WTC11 (cell line): ENCODE results near the gene WDR48. TPM values are rescaled to one million over a fixed set of nuclear protein-coding genes. Genes with fewer than 3 reads are reported as not detected.

Experiments
- ATAC-seq: fragments of 200-7000 bp; cut with Tn5 transposase; 2 replicates; pipeline ENCODE4 v1.10.0; 2021; ENCODE audit warnings: mild to moderate bottlenecking, moderate library complexity
- CTCF ChIA-PET: fragments of 300-600 bp; sonication (Branson Sonifier 250); formaldehyde crosslinking; loops from one replicate; lab custom pipeline; 2021; ENCODE audit warnings: antibody characterized with exemption; lab: Charles Lee
- POLR2A ChIA-PET: fragments of 350-600 bp; sonication (Branson Sonifier 250); formaldehyde crosslinking; loops from one replicate; lab custom pipeline; 2021; ENCODE audit warnings: antibody characterized with exemption; lab: Charles Lee
- DNase-seq: peaks from one replicate; pipeline ENCODE4 v3.0.0; 2021; ENCODE audit warnings: low spot score
- H3K27ac Mint-ChIP-seq: 2 replicates; pipeline ENCODE4 v1.8.0; 2021; ENCODE audit warnings: mixed read lengths
- H3K27me3 Mint-ChIP-seq: 2 replicates; pipeline ENCODE4 v1.8.0; 2021; ENCODE audit warnings: low read depth, mild to moderate bottlenecking, moderate library complexity, mixed read lengths
- H3K36me3 Mint-ChIP-seq: 2 replicates; pipeline ENCODE4 v1.8.0; 2021; ENCODE audit warnings: mixed read lengths
- H3K4me1 Mint-ChIP-seq: 2 replicates; pipeline ENCODE4 v1.8.0; 2022; ENCODE audit warnings: mixed read lengths
- H3K4me3 Mint-ChIP-seq: 2 replicates; pipeline ENCODE4 v1.8.0; 2021; ENCODE audit warnings: mild to moderate bottlenecking, moderate library complexity, mixed read lengths
- H3K9me3 Mint-ChIP-seq: 2 replicates; pipeline ENCODE4 v1.8.0; 2021; ENCODE audit warnings: mixed read lengths
- ATF2 ChIP-seq: sonication (generic); formaldehyde crosslinking; IDR thresholded peaks from 2 replicates; pipeline ENCODE4 v1.8.1; 2022; ENCODE audit warnings: low read depth, missing genetic modification reagents, borderline replicate concordance
- CBFB ChIP-seq: sonication (generic); formaldehyde crosslinking; IDR thresholded peaks from 2 replicates; pipeline ENCODE4 v1.8.1; 2022; ENCODE audit warnings: mild to moderate bottlenecking, low read depth, missing genetic modification reagents
- CREM ChIP-seq: sonication (generic); formaldehyde crosslinking; IDR thresholded peaks from 2 replicates; pipeline ENCODE4 v1.8.1; 2022; ENCODE audit warnings: mild to moderate bottlenecking, missing genetic modification reagents, moderate library complexity
- CTCF ChIP-seq: fragments of 200-600 bp; IDR thresholded peaks from 2 replicates; pipeline ENCODE4 v1.8.0; 2022; ENCODE audit warnings: antibody characterized with exemption
- FOXK1 ChIP-seq: sonication (generic); formaldehyde crosslinking; IDR thresholded peaks from 2 replicates; pipeline ENCODE4 v1.8.0; 2022; ENCODE audit warnings: mild to moderate bottlenecking, moderate library complexity, missing genetic modification reagents
- FOXP4 ChIP-seq: sonication (generic); formaldehyde crosslinking; IDR thresholded peaks from 2 replicates; pipeline ENCODE4 v1.8.0; 2022; ENCODE audit warnings: mild to moderate bottlenecking, missing genetic modification reagents
- HMGA2 ChIP-seq: fragments of 250-450 bp; sonication (Bioruptor Pico); IDR thresholded peaks from 2 replicates; pipeline ENCODE4 v1.4.0; 2021; ENCODE audit warnings: mild to moderate bottlenecking, moderate library complexity
- HMGXB4 ChIP-seq: sonication (generic); formaldehyde crosslinking; IDR thresholded peaks from 2 replicates; pipeline ENCODE4 v1.8.1; 2023; ENCODE audit warnings: mild to moderate bottlenecking, moderate library complexity, missing genetic modification reagents
- KAT7 ChIP-seq: sonication (generic); formaldehyde crosslinking; IDR thresholded peaks from 2 replicates; pipeline ENCODE4 v1.8.1; 2023; ENCODE audit warnings: missing genetic modification reagents, mild to moderate bottlenecking, borderline replicate concordance
- MAX ChIP-seq: sonication (generic); formaldehyde crosslinking; IDR thresholded peaks from 2 replicates; pipeline ENCODE4 v1.8.0; 2022; ENCODE audit warnings: mild to moderate bottlenecking, missing genetic modification reagents
- NFYB ChIP-seq: sonication (generic); formaldehyde crosslinking; conservative IDR thresholded peaks from 2 replicates; pipeline ENCODE4 v1.8.0; 2022; ENCODE audit warnings: low read depth, missing genetic modification reagents
- PREB ChIP-seq: sonication (generic); formaldehyde crosslinking; IDR thresholded peaks from 2 replicates; pipeline ENCODE4 v1.8.1; 2022; ENCODE audit warnings: mild to moderate bottlenecking, missing genetic modification reagents, moderate library complexity, borderline replicate concordance
- RELA ChIP-seq: sonication (generic); formaldehyde crosslinking; IDR thresholded peaks from 2 replicates; pipeline ENCODE4 v1.8.1; 2022; ENCODE audit warnings: missing genetic modification reagents, mild to moderate bottlenecking, borderline replicate concordance
- SMAD4 ChIP-seq: sonication (generic); formaldehyde crosslinking; IDR thresholded peaks from 2 replicates; pipeline ENCODE4 v1.8.0; 2022; ENCODE audit warnings: mild to moderate bottlenecking, missing genetic modification reagents
- SOX15 ChIP-seq: fragments of 250-450 bp; sonication (Bioruptor Pico); IDR thresholded peaks from 2 replicates; pipeline ENCODE4 v1.9.0; 2021; ENCODE audit warnings: mild to moderate bottlenecking
- SP1 ChIP-seq: sonication (generic); formaldehyde crosslinking; conservative IDR thresholded peaks from 2 replicates; pipeline ENCODE4 v1.8.1; 2022; ENCODE audit warnings: missing genetic modification reagents
- USF1 ChIP-seq: sonication (generic); formaldehyde crosslinking; IDR thresholded peaks from 2 replicates; pipeline ENCODE4 v1.8.0; 2022; ENCODE audit warnings: mild to moderate bottlenecking, missing genetic modification reagents
- ZNF138 ChIP-seq: sonication (generic); formaldehyde crosslinking; conservative IDR thresholded peaks from 2 replicates; pipeline ENCODE4 v1.8.1; 2022; ENCODE audit warnings: mild to moderate bottlenecking, moderate library complexity, missing genetic modification reagents
- ZNF263 ChIP-seq: sonication (generic); formaldehyde crosslinking; IDR thresholded peaks from 2 replicates; pipeline ENCODE4 v1.8.1; 2022; ENCODE audit warnings: low read depth, mild to moderate bottlenecking, moderate library complexity, missing genetic modification reagents
- ZNF423 ChIP-seq: fragments of 250-450 bp; sonication (Bioruptor Pico); IDR thresholded peaks from 2 replicates; pipeline ENCODE4 v2.1.2; 2022; ENCODE audit warnings: mild to moderate bottlenecking, moderate library complexity
- ZNF671 ChIP-seq: fragments of 250-450 bp; sonication (Bioruptor Pico); IDR thresholded peaks from 2 replicates; pipeline ENCODE4 v1.8.0; 2021; ENCODE audit warnings: mild to moderate bottlenecking
- total RNA-seq: library from RNA; stranded (reverse); gene quantifications from 3 replicates; pipeline ENCODE4 v1.2.3, GENCODE V29; 2021
- TF ChIP-seq, protein P1 (sequence below): sonication (generic); formaldehyde crosslinking; IDR thresholded peaks from 2 replicates; pipeline ENCODE4 v1.8.1; 2023; ENCODE audit warnings: mild to moderate bottlenecking, missing genetic modification reagents, moderate library complexity

Gene WDR48
- total RNA-seq, 1 experiment from 2014 or later, result 40.9 TPM

DNA sequence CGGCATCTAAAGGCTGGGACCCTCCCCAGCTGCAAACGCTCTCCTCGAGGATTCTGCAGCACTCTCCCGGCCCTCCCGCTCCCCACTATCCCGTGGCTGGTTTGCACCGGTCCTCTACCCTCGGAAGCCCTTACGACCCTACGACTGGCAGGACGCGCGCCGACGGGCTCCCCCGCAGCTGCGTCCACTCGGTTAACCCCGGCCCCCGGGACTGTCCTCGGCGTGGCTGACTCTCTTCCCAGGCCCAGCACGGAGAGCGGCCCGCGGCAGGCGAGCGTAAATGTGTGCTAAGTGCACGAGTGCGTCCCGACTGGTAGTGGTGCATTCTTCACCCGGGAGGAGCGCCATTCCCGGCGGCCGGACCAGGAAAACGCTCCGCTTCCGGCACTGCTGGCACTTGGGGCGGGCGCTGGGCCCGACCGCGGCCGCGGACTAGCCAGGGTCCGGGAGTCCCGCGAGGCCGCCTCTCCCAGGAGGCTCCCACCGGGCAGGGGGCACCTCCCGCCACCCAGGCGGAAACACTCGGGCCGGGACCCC lies 55.1 kb downstream of the WDR48 start:
- H3K36me3 Mint-ChIP-seq, result no peaks in the 10 kb centered on the region
- ChIA-PET POLR2A (interaction anchor here (0.6 to 1.2 kb wide), 2 partner anchors 50 to 71 kb away, joined by 3 read pairs; no protein-coding TSS in a partner anchor), CTCF (interaction anchor here (1.0 to 3.0 kb wide), 9 partner anchors 18 to 271 kb away, joined by 3 to 44 read pairs (median 5); partner anchors contain the start of gene XIRP1)
- H3K4me1 Mint-ChIP-seq, result peaks cover 23% of the 10 kb centered on the region
- ATAC-seq (peak; percentile 28), DNase-seq (peak; percentile 49)
- H3K27ac Mint-ChIP-seq, result no peak overlapping the region
- 0 out of 2 replicates have a peak, but pooled peaks have one; percentile 19 for TF ChIP-seq KAT7
- no peak for TF ChIP-seq MAX
- no peak for TF ChIP-seq CBFB
- 0 out of 2 replicates have a peak, but pooled peaks have one; percentile 39 for TF ChIP-seq PREB (CRISPR knock-in tag)
- TF ChIP-seq ZNF263 (CRISPR knock-in tag), result no peak
- TF ChIP-seq, protein P1, sequence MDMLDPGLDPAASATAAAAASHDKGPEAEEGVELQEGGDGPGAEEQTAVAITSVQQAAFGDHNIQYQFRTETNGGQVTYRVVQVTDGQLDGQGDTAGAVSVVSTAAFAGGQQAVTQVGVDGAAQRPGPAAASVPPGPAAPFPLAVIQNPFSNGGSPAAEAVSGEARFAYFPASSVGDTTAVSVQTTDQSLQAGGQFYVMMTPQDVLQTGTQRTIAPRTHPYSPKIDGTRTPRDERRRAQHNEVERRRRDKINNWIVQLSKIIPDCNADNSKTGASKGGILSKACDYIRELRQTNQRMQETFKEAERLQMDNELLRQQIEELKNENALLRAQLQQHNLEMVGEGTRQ (CRISPR knock-in tag), result no peak
- no peak for TF ChIP-seq CTCF
- TF ChIP-seq HMGA2 (CRISPR knock-in tag), result no peak
- peaks cover 16% of the 10 kb centered on the region for H3K27me3 Mint-ChIP-seq
- H3K4me3 Mint-ChIP-seq, result peak overlapping the region; percentile 89
- H3K9me3 Mint-ChIP-seq, result no peaks in the 10 kb centered on the region

DNA sequence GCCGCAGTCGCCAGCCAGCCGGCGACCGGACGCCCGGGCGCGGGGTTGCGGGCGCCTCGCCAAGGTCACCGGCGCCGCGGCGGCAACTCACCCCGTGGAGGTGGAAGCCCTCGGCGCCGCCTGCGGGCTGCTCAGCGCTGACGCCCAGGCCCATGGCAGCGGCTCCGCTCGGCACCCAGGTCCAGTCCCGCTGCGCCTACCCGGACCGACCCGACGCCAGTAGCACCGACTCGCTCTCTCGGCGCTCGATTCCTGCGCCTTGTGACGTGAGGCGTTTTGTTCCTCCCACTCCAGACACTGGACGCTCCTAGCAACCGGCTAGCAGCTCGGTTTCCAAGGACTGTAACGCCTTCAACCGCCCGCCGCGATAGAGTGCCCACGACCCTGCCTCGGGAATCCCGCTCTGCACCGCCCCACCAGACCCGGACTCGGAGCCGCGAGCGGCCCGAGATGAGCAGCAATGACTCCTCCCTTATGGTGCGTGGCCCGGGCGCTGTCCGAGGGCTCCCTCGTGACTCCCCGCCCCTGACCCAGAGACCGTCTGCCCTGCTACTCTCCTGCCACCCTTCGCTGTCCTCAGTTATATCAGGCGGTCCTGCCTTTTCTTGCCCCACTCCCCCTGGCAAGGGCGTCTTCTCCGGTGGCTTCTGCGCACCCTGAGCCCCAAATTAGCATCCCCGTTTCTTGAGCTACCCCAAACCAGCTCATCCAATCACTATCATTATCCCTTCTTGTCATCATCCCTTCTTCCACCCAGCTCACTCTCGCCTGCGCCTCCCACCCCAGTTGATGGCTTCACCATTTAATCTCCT lies 55.8 kb downstream of the WDR48 start, which contains the start of the genes GORASP1 and TTC21A:
TSS of gene GORASP1 (minus strand) at position 240 of the 812 bp plus-strand sequence. CDS start at position 154, 86 bp downstream.
TSS of gene TTC21A (plus strand) at position 293 of the 812 bp plus-strand sequence. CDS start at position 451, 158 bp downstream.
- DNase-seq (peak; percentile 83), ATAC-seq (peak; percentile 65)
- ChIA-PET POLR2A (interaction anchor here (0.6 to 1.0 kb wide), 3 partner anchors 43 to 181 kb away, joined by 3 to 4 read pairs (median 3); no protein-coding TSS in a partner anchor), CTCF (interaction anchor here (0.7 to 3.0 kb wide), 9 partner anchors 11 to 270 kb away, joined by 3 to 44 read pairs (median 5); partner anchors contain the start of gene XIRP1)
- Mint-ChIP-seq H3K27me3 (peaks cover 16% of the 10 kb centered on the region), H3K4me1 (peaks cover 23% of the 10 kb centered on the region), H3K27ac (no peak within 1 kb of the TSS; the same call in none of the 2 replicates), H3K4me3 (peak within 1 kb of the TSS; percentile 99), H3K9me3 (no peaks in the 10 kb centered on the region), H3K36me3 (no peaks in the 10 kb centered on the region)
- TF ChIP-seq SP1 (CRISPR knock-in tag), result peak; percentile 80; the same call in 1 of the 2 replicates
- no peak for TF ChIP-seq SOX15
- peak; percentile 68 for TF ChIP-seq FOXK1 (CRISPR knock-in tag)
- TF ChIP-seq ZNF138 (CRISPR knock-in tag), result no peak
- 0 out of 2 replicates have a peak, but pooled peaks have one; percentile 7 for TF ChIP-seq HMGXB4 (CRISPR knock-in tag)
- no peak for TF ChIP-seq NFYB (CRISPR knock-in tag)
- no peak for TF ChIP-seq HMGA2 (CRISPR knock-in tag)
- no peak for TF ChIP-seq ZNF671 (CRISPR knock-in tag)
- TF ChIP-seq ZNF423 (CRISPR knock-in tag), result 0 out of 2 replicates have a peak, but pooled peaks have one; percentile 22
- TF ChIP-seq MAX, result peak; percentile 59; the same call in 1 of the 2 replicates
- peak; percentile 86; the same call in 1 of the 2 replicates for TF ChIP-seq CREM (CRISPR knock-in tag)
- TF ChIP-seq USF1 (CRISPR knock-in tag), result 0 out of 2 replicates have a peak, but pooled peaks have one; percentile 39
- no peak for TF ChIP-seq ATF2 (CRISPR knock-in tag)
- no peak for TF ChIP-seq RELA (CRISPR knock-in tag)
- TF ChIP-seq SMAD4 (CRISPR knock-in tag), result no peak
- peak; percentile 73; the same call in 1 of the 2 replicates for TF ChIP-seq FOXP4 (CRISPR knock-in tag)
